Subcutaneous abdominal adipose tissue (tissue), 5 donors: ENCODE results near the gene TACC3.

Experiments
- H3K27ac ChIP-seq: one replicate; pipeline ENCODE4 v1.7.0; 2013; ENCODE audit warnings: low read depth, mild to moderate bottlenecking, inconsistent platforms, low read length, moderate library complexity
- H3K27me3 ChIP-seq, 5 donors: one replicate each; pipeline ENCODE4 v1.7.0; 2013; ENCODE audit warnings: low read length in 5 of 5, inconsistent platforms in 1 of 5; ENCODE audit not compliant: control insufficient read depth in 5 of 5, insufficient read depth in 4 of 5
- H3K36me3 ChIP-seq, 5 donors: one replicate each; pipeline ENCODE4 v1.7.0; 2013; ENCODE audit warnings: low read length in 5 of 5; ENCODE audit not compliant: control insufficient read depth in 5 of 5, insufficient read depth in 5 of 5
- H3K4me1 ChIP-seq, 5 donors: one replicate each; pipeline ENCODE4 v1.7.0; 2013; ENCODE audit warnings: low read length in 5 of 5, mild to moderate bottlenecking in 3 of 5, moderate library complexity in 1 of 5; ENCODE audit not compliant: control insufficient read depth in 5 of 5, insufficient read depth in 5 of 5
- H3K4me3 ChIP-seq, 5 donors: one replicate each; pipeline ENCODE4 v1.7.0; 2013; ENCODE audit warnings: low read length in 5 of 5, low read depth in 1 of 5
- H3K9ac ChIP-seq, 5 donors: one replicate each; pipeline ENCODE4 v1.7.0; 2013; ENCODE audit warnings: low read length in 5 of 5, mild to moderate bottlenecking in 4 of 5, moderate library complexity in 3 of 5
- H3K9me3 ChIP-seq, 5 donors: one replicate each; pipeline ENCODE4 v1.7.0; 2013; ENCODE audit warnings: low read length in 5 of 5; ENCODE audit not compliant: control insufficient read depth in 5 of 5
- donor health status: healthy.
- donor health status: healthy.
- donor health status: healthy.
- donor health status: healthy.
- donor health status: healthy.

TACC3 gene

GRCh38 chr4:1756893-1757779 is 35.8 kb downstream of the TACC3 start:
- H3K4me3 ChIP-seq = no peak overlapping the region
- peaks cover 0 to 14% (median 3%) of the 10 kb centered on the region in 5 donors for H3K4me1 ChIP-seq
- H3K27ac ChIP-seq = no peak overlapping the region

GRCh38 chr4:1757836-1758235 is 36.5 kb downstream of the TACC3 start:
- Histone ChIP-seq H3K9ac (no peak overlapping the region), H3K4me3 (no peak overlapping the region), H3K27ac (no peak overlapping the region), H3K4me1 (peaks cover 0 to 7% (median 0%) of the 10 kb centered on the region in 5 donors), H3K9me3 (no peaks in the 10 kb centered on the region), H3K36me3 (no peaks in the 10 kb centered on the region), H3K27me3 (peaks cover 0 to 6% (median 2%) of the 10 kb centered on the region in 5 donors)

More at GRCh38 chr4:1756893-1757779, 35.8 kb downstream of the TACC3 start:
- H3K27me3 ChIP-seq = peaks cover 0 to 5% (median under 1%) of the 10 kb centered on the region in 5 donors
- no peaks in the 10 kb centered on the region for H3K36me3 ChIP-seq
- no peak overlapping the region for H3K9ac ChIP-seq
- no peaks in the 10 kb centered on the region for H3K9me3 ChIP-seq

- no peaks in the 10 kb centered on the region for H3K36me3 ChIP-seq
- no peak overlapping the region for H3K9ac ChIP-seq
- H3K27ac ChIP-seq = no peak overlapping the region
- H3K27me3 ChIP-seq = peaks cover 0 to 6% (median 2%) of the 10 kb centered on the region in 5 donors
- H3K4me1 ChIP-seq = peaks cover 0 to 11% (median 4%) of the 10 kb centered on the region in 5 donors
- H3K9me3 ChIP-seq = no peaks in the 10 kb centered on the region
- no peak overlapping the region for H3K4me3 ChIP-seq
Observed at GRCh38 chr4:1758306-1759121, 37.2 kb downstream of the TACC3 start.

GRCh38 chr4:1759170-1759817 is 38.0 kb downstream of the TACC3 start:
- Histone ChIP-seq H3K4me1 (peaks cover 0 to 16% (median 9%) of the 10 kb centered on the region in 5 donors), H3K9me3 (no peaks in the 10 kb centered on the region), H3K27ac (no peak overlapping the region), H3K27me3 (peaks cover 0 to 6% (median 2%) of the 10 kb centered on the region in 5 donors), H3K4me3 (no peak overlapping the region), H3K9ac (no peak overlapping the region), H3K36me3 (no peaks in the 10 kb centered on the region)

- Histone ChIP-seq H3K9me3 (no peaks in the 10 kb centered on the region), H3K27ac (no peak overlapping the region), H3K4me3 (no peak overlapping the region), H3K27me3 (peaks cover 0 to 6% (median 2%) of the 10 kb centered on the region in 5 donors), H3K36me3 (no peaks in the 10 kb centered on the region), H3K4me1 (peaks cover 0 to 16% (median 9%) of the 10 kb centered on the region in 5 donors), H3K9ac (no peak overlapping the region)
Observed at GRCh38 chr4:1759818-1760223, 38.5 kb downstream of the TACC3 start.

- Histone ChIP-seq H3K9ac (no peak overlapping the region), H3K27ac (no peak overlapping the region), H3K4me1 (peaks cover 0 to 16% (median 9%) of the 10 kb centered on the region in 5 donors), H3K4me3 (no peak overlapping the region), H3K27me3 (peaks cover 0 to 6% (median 2%) of the 10 kb centered on the region in 5 donors), H3K9me3 (no peaks in the 10 kb centered on the region), H3K36me3 (no peaks in the 10 kb centered on the region)
Observed at GRCh38 chr4:1760521-1761071, 39.3 kb downstream of the TACC3 start.

- no peak overlapping the region for H3K27ac ChIP-seq
- H3K36me3 ChIP-seq = no peaks in the 10 kb centered on the region
- H3K4me1 ChIP-seq = peaks cover 0 to 16% (median 9%) of the 10 kb centered on the region in 5 donors
- H3K4me3 ChIP-seq = no peak overlapping the region
- no peak overlapping the region for H3K9ac ChIP-seq
- H3K9me3 ChIP-seq = no peaks in the 10 kb centered on the region
- H3K27me3 ChIP-seq = peaks cover 0 to 11% (median 2%) of the 10 kb centered on the region in 5 donors
Observed at GRCh38 chr4:1761130-1761689, 39.9 kb downstream of the TACC3 start.

GRCh38 chr4:1762264-1763010 is 41.1 kb downstream of the TACC3 start:
- no peak overlapping the region for H3K27ac ChIP-seq
- H3K9ac ChIP-seq = no peak overlapping the region
- no peak overlapping the region for H3K4me3 ChIP-seq
- peaks cover 0 to 21% (median 14%) of the 10 kb centered on the region in 5 donors for H3K4me1 ChIP-seq
- H3K27me3 ChIP-seq = peaks cover 0 to 15% (median 2%) of the 10 kb centered on the region in 5 donors
- H3K9me3 ChIP-seq = no peaks in the 10 kb centered on the region
- H3K36me3 ChIP-seq = no peaks in the 10 kb centered on the region
